KMS-11 (cell line): ENCODE results near the gene PDE4D.

Source experiments
- H2AFZ ChIP-seq: fragments of 200-600 bp; sonication (generic); 2 replicates; pipeline ENCODE4 v1.6.1; 2016; ENCODE audit warnings: antibody characterized with exemption, mixed run types, low read depth
- H3K27ac ChIP-seq: fragments of 200-600 bp; sonication (generic); 2 replicates; pipeline ENCODE4 v1.6.1; 2016; ENCODE audit warnings: mild to moderate bottlenecking, mixed run types
- H3K27me3 ChIP-seq: fragments of 200-600 bp; sonication (generic); 2 replicates; pipeline ENCODE4 v1.6.1; 2017; ENCODE audit warnings: mild to moderate bottlenecking, low read depth, mixed run types, moderate library complexity; ENCODE audit not compliant: insufficient read depth
- H3K36me3 ChIP-seq: fragments of 200-600 bp; sonication (generic); 2 replicates; pipeline ENCODE4 v1.6.1; 2017; ENCODE audit warnings: mild to moderate bottlenecking, mixed run types; ENCODE audit not compliant: insufficient read depth
- H3K4me1 ChIP-seq: fragments of 200-600 bp; sonication (generic); 2 replicates; pipeline ENCODE4 v1.6.1; 2016; ENCODE audit warnings: mild to moderate bottlenecking, low read depth, mixed run types; ENCODE audit not compliant: poor library complexity, severe bottlenecking
- H3K4me2 ChIP-seq: fragments of 200-600 bp; sonication (generic); 2 replicates; pipeline ENCODE4 v1.7.0; 2016; ENCODE audit warnings: mild to moderate bottlenecking, mixed run types
- H3K4me3 ChIP-seq: fragments of 200-600 bp; sonication (generic); IDR thresholded peaks from 2 replicates; pipeline ENCODE4 v1.6.1; 2017; ENCODE audit warnings: low read depth, low read length, mixed read lengths; ENCODE audit not compliant: insufficient read depth
- H3K79me2 ChIP-seq: fragments of 200-600 bp; sonication (generic); 2 replicates; pipeline ENCODE4 v1.6.1; 2016; ENCODE audit warnings: low read depth, mixed run types; ENCODE audit not compliant: insufficient read depth
- H3K9ac ChIP-seq: fragments of 200-600 bp; sonication (generic); 2 replicates; pipeline ENCODE4 v1.6.1; 2016; ENCODE audit warnings: mild to moderate bottlenecking, mixed run types
- H4K20me1 ChIP-seq: fragments of 200-600 bp; sonication (generic); 2 replicates; pipeline ENCODE4 v1.6.1; 2016; ENCODE audit warnings: mild to moderate bottlenecking, mixed run types; ENCODE audit not compliant: insufficient read depth
- TF ChIP-seq, protein P1 (sequence below): fragments of 200-600 bp; sonication (generic); conservative IDR thresholded peaks from 2 replicates; pipeline ENCODE4 v1.6.1; 2017; ENCODE audit warnings: low read depth, mild to moderate bottlenecking, antibody characterized with exemption, low read length, moderate library complexity, mixed read lengths

Gene PDE4D

DNA sequence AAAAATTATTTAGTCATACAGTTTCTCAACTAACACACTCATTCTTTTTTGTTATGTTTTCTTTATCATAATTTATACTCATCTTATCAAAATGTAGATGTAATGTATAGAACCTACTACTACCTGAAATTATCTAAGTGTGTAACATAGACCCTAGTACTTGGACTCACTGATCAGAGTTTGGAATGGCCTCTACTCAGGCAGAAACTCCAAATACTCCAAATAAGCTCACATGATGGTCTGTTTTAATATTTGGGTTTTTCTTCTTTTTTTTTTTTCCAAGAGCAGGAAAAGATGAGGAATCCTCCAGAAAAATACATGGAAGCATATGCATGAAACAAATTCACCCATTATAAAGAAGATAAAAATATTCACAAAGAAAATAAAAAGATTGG is 126.3 kb downstream of the PDE4D start:
- no peaks in the 10 kb centered on the region for H4K20me1 ChIP-seq
- no peaks in the 10 kb centered on the region for H3K79me2 ChIP-seq
- no peaks in the 10 kb centered on the region for H3K4me1 ChIP-seq
- no peaks in the 10 kb centered on the region for H3K27me3 ChIP-seq
- no peak overlapping the region for H3K9ac ChIP-seq
- H3K27ac ChIP-seq, result no peak overlapping the region
- TF ChIP-seq, protein P1, sequence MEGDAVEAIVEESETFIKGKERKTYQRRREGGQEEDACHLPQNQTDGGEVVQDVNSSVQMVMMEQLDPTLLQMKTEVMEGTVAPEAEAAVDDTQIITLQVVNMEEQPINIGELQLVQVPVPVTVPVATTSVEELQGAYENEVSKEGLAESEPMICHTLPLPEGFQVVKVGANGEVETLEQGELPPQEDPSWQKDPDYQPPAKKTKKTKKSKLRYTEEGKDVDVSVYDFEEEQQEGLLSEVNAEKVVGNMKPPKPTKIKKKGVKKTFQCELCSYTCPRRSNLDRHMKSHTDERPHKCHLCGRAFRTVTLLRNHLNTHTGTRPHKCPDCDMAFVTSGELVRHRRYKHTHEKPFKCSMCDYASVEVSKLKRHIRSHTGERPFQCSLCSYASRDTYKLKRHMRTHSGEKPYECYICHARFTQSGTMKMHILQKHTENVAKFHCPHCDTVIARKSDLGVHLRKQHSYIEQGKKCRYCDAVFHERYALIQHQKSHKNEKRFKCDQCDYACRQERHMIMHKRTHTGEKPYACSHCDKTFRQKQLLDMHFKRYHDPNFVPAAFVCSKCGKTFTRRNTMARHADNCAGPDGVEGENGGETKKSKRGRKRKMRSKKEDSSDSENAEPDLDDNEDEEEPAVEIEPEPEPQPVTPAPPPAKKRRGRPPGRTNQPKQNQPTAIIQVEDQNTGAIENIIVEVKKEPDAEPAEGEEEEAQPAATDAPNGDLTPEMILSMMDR, result no peak
- no peaks in the 10 kb centered on the region for H3K36me3 ChIP-seq
- H3K4me3 ChIP-seq, result no peak overlapping the region
- H2AFZ ChIP-seq, result no peak overlapping the region
- H3K4me2 ChIP-seq, result no peak overlapping the region

GRCh38 chr5:59766427-59767210 is 126.9 kb downstream of the PDE4D start:
- H3K27me3 ChIP-seq, result no peaks in the 10 kb centered on the region
- TF ChIP-seq, protein P1, result no peak
- no peak overlapping the region for H2AFZ ChIP-seq
- no peak overlapping the region for H3K27ac ChIP-seq
- no peaks in the 10 kb centered on the region for H3K36me3 ChIP-seq
- H3K4me1 ChIP-seq, result no peaks in the 10 kb centered on the region
- no peaks in the 10 kb centered on the region for H3K79me2 ChIP-seq
- H4K20me1 ChIP-seq, result no peaks in the 10 kb centered on the region
- H3K9ac ChIP-seq, result no peak overlapping the region
- H3K4me3 ChIP-seq, result no peak overlapping the region
- H3K4me2 ChIP-seq, result no peak overlapping the region

GRCh38 chr5:59765446-59765845 is 128.1 kb downstream of the PDE4D start:
- no peaks in the 10 kb centered on the region for H3K79me2 ChIP-seq
- H4K20me1 ChIP-seq, result no peaks in the 10 kb centered on the region
- H3K36me3 ChIP-seq, result no peaks in the 10 kb centered on the region
- no peaks in the 10 kb centered on the region for H3K27me3 ChIP-seq
- no peak overlapping the region for H3K9ac ChIP-seq
- no peaks in the 10 kb centered on the region for H3K4me1 ChIP-seq
- TF ChIP-seq, protein P1, result no peak
- H2AFZ ChIP-seq, result no peak overlapping the region
- H3K4me3 ChIP-seq, result no peak overlapping the region
- no peak overlapping the region for H3K4me2 ChIP-seq
- no peak overlapping the region for H3K27ac ChIP-seq

GRCh38 chr5:59764361-59764760 is 129.2 kb downstream of the PDE4D start:
- Histone ChIP-seq H4K20me1 (no peaks in the 10 kb centered on the region), H3K9ac (no peak overlapping the region), H3K4me1 (no peaks in the 10 kb centered on the region), H3K4me2 (no peak overlapping the region), H3K36me3 (no peaks in the 10 kb centered on the region), H2AFZ (no peak overlapping the region), H3K4me3 (no peak overlapping the region), H3K27me3 (no peaks in the 10 kb centered on the region), H3K27ac (no peak overlapping the region), H3K79me2 (no peaks in the 10 kb centered on the region)
- TF ChIP-seq, protein P1, result no peak
